SKM-1 (cell line): ENCODE data around the gene BDH1.
"Not testable (repeated sequence)": the region's sequence is repeated elsewhere in the genome, so short reads cannot be mapped to it uniquely, and the experiment has no call there.

Source experiments
- DNase-seq: peaks from one replicate; lab custom pipeline; 2025; ENCODE audit not compliant: unreplicated experiment; lab: John Stamatoyannopoulos, UW

The BDH1 gene

DNA sequence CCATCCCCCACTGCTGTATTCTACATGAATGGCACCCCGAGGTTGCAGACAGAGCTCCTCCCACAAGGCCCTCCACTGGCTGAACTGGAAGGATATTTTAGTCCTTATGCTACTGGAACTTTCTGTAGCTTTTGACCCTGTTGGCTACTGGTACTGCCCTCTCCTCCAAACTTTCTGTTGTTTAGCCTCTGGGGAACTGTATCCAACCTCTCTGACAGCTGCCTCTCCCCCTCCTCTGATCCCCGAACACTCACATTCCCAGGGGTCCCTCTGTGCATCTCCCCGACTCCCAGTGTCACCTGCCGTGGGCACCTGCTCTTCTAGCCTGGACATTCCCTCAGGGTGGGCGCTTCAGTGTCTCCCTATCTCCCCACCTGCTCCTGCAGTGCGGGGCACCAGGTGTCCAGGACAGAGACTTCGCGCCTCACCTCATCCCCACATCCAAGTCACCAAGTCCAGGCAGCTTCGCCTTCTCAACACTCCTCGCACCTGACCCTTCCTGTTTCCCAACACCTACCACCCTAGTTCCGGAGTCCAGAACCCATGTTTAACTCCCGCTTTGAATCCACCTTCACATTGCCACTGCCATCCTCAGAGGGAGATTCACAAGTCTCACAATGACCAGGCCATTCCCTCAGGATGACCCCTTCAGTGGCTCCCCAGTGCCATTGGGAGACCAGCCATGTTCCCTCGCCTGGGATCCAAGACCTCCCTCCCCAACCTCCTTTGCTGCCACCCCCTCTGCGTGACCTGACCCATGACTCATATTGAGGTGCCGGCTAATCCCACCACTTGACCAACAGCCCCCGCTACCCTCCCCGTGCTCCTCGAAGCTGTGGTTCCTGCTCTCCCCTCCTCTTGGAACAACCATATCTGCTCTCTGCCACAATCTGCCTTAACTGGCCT, 34.2 kb downstream of the BDH1 start:
- no peak for DNase-seq

DNA sequence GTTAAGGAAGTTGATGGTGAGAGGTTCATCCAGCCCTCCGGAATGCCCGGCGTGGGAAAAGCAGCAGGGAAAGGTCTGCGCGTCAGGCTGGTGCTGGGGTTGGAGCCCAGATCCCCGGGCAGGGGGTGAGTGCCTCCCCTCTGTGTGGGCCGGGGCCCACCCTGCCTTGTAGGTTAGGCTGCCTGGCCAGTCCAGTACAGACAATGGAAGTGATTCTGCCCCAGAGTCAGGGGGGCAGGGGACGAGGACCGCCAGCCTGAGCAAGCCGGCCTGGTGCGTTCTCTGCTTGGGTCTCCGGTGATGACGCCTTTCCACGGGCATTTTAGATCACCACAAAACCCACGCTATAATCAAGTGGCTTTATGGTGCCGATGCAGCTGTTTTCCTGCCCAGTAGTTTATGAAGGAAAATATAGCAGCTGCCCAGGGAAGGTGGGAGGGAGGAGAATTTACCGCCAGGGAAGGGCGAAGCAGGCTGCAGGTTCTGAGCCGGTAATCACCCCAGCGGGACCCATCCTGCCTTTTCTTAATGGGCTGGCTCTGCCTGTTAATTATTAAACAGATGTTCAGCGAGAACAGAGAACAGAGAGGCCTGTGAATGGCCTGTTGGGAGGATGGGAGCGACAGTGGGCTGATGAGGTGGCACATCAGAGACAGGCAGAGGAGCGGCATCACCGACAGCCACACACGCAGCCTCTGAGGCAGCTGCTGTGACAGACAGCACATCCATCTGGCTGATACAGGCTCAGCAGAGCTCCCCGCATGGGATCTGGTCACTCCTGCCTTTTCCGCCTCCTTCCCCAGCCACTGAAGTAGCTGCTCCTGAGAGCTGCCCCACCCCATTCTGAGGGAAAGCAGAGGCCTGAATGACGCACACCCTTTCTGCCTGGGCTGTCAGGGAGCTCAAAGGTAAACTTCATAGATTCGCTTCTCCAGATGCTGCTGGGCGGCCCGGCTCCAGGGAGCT, 35.2 kb downstream of the BDH1 start:
- no peak for DNase-seq

DNA sequence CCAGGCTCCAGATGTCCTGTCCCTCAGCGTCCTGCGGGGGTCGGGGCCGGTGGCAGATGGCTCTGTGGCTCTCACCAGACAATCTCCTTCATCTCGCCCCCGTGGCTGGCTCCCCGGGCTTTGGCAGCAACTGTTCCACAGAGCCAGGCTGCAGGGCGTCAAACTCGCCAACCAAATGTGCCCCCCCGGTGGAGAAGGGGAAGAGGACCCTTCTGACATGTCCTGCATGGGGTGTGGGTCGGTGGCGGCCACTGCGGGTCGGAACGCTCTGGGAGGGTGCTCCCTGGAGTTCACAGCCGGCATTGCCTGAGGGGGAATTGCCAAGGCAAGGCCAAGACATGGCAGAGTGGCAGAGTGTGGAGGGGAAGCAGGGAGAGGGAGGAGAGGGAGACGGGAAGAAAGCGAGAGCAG, 36.0 kb downstream of the BDH1 start:
- DNase-seq, result no peak

DNA sequence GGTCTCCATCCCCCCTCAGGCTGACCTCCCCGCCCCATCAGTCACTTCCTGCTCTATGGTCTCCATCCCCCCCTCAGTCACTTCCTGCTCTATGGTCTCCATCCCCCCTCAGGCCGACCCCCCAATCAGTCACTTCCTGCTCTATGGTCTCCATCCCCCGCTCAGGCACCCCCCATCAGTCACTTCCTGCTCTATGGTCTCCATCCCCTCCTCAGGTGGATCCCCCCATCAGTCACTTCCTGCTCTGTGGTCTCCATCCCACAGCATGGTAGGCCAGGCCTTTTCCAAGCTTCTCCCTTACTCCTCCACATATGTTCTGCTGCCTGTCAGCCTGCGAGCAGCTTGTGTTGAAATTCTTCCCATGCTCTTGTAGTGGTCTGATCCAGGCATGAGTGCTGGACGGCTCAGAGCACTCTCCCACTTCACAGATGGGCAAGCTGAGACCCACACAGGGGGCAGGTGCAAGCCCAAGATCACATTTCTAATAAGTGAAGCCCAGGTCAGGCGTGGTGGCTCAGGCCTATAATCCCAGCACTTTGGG, 36.8 kb downstream of the BDH1 start:
- no peak for DNase-seq

DNA sequence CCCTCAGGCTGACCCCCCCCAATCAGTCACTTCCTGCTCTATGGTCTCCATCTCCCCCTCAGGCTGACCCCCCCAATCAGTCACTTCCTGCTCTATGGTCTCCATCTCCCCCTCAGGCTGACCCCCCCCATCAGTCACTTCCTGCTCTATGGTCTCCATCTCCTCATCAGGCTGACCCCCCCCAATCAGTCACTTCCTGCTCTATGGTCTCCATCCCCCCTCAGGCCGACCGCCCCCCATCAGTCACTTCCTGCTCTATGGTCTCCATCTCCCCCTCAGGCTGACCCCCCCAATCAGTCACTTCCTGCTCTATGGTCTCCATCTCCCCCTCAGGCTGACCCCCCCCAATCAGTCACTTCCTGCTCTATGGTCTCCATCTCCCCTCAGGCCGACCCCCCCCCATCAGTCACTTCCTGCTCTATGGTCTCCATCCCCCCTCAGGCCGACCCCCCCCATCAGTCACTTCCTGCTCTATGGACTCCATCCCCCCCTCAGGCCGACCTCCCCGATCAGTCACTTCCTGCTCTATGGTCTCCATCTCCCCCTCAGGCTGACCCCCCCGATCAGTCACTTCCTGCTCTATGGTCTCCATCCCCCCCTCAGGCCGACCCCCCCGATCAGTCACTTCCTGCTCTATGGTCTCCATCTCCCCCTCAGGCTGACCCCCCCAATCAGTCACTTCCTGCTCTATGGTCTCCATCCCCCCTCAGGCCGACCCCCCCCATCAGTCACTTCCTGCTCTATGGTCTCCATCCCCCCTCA, 37.7 kb downstream of the BDH1 start:
- DNase-seq, result not testable (repeated sequence)

DNA sequence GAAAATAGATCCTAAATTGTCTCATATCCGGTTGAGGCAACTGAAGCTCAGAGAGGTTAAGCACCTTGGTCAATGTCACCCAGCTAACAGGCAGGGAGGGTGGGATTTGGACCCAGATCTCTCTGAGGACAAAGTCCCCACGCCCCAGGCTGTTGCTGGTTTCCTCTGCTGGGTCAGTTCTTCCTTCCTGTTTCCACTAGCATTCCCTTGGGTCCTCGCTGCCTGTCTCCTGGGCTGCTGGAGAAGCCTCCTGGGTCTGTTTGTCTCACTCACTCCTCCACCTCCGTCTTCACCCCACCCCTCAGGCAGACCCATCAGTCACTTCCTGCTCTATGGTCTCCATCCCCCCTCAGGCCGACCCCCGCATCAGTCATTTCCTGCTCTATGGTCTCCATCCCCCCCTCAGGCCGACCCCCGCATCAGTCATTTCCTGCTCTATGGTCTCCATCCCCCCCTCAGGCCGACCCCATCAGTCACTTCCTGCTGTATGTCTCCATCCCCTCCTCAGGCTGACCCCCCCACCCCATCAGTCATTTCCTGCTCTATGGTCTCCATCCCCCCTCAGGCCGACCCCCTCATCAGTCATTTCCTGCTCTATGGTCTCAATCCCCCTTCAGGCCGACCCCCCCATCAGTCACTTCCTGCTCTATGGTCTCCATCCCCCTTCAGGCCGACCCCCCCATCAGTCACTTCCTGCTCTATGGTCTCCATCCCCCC, 38.7 kb downstream of the BDH1 start:
- DNase-seq, result not testable (repeated sequence)

DNA sequence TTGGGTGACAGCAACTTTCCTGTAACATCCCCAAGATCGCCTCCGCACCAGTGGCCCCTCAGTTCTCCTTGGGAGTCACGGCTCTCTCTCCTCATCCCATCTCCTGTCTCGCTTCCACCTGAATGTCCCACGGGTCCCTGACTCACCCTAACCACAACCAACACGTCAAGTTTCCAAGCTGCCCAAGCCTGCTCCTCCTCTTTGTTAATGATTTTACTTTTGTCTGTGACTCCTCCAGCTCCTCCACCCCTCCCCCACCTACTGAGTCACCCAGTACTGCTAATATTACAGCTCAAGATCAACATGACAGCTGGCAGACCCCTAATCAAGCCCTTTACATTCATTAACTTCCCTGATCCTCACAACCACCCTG, 39.3 kb downstream of the BDH1 start:
- DNase-seq, result no peak

DNA sequence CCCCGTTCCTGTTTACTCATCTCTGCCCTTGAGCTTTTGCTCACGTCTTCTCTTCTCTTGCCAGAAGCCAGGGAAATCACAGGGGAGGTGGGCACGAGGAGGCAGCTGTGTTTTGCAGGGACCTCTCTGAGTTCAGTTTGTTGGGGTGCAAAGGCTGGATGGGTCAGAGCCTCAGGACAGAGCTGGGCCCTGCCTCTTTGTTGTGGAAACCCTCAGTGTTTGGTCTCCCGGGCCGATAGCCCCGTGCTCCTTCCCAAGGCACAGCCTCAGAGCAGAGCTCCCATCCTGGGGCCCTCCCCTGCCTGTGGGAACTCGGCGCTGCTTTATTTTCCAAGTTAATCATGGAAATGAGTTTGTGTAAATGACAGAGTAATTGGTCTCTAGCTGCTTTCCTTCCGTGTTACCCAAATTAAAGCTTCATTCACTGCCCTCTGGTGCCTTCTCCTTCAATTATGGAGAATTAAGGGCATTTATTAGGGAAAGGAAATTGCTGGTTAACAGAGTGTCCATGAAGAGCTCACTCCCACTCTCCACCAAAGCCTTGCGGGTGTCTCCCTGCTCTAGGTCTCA, 40.9 kb downstream of the BDH1 start:
- DNase-seq, result no peak

DNA sequence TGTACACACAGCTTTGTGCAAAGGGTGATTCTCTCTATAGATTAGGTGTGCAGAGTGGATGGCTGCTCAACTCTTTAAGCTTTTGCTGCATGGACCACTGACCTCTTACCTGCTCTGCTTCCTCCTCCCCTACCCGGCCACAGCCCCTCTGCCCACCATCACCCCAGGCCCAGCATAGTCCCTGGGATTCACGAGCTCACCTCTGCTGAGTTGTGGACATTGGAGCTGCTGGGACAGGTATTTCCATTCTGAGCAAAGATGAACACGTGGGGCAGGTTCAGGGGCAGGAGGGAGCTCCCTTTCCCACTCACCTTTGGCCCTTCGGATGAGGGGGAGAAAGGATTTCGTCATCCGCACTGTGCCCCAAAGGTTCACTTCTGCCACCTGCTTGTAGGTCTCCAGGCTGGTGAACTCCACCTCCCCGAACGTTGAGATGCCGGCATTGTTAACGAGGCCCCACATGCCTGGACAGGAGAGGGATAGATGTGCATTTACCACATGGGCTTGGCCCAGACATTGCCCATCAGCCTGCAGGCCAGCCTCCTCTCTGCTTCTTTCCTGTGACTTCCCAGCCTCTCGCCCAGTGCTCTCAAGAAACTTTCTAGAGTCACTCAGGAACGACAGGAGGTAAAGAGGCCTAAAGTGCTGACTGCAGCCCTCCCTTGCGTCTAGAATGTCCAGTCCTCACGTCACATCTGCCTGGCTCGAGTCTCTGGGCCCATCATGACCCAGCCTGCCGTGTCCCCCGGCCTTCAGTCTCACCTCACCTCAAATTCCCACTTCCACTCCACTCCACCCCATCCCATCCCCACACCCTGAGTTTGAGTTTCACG, 41.6 kb downstream of the BDH1 start:
- DNase-seq, result no peak

DNA sequence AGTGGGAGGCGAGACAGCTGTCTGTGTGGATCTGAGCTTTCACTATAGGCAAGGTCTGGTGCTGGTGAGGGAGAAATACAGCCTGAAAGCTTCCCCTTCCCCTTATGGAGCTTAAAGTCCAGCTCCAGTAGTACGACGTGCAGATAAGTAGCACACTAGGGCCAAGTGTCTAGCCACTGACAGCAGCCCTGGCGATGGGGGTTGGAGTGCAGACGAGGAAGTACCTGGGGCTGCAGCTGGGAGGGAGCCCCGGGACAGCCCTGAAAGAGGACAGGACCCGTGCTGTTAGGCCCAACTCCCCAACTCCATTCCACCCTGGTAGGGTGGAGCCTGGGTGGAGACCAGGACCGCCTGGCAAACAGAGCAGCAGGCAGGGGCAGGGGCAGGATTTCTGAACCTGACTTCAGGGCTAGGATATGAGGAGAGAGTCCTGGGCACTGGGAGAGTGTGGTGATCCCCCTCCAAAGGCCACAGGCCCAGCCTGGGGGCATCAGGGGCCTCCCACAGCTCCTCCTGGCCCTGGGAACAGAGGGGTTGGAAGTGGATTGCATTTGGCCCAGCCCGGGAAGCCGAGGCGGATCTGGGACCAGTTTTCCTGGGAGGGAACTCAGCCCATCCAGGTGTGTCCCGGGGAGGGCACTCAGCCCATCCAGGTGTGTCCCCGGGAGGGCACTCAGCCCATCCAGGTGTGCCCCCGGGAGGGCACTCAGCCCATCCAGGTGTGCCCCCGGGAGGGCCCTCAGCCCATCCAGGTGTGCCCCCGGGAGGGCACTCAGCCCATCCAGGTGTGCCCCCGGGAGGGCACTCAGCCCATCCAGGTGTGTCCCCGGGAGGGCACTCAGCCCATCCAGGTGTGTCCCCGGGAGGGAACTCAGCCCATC, 42.8 kb downstream of the BDH1 start:
- DNase-seq, result no peak

DNA sequence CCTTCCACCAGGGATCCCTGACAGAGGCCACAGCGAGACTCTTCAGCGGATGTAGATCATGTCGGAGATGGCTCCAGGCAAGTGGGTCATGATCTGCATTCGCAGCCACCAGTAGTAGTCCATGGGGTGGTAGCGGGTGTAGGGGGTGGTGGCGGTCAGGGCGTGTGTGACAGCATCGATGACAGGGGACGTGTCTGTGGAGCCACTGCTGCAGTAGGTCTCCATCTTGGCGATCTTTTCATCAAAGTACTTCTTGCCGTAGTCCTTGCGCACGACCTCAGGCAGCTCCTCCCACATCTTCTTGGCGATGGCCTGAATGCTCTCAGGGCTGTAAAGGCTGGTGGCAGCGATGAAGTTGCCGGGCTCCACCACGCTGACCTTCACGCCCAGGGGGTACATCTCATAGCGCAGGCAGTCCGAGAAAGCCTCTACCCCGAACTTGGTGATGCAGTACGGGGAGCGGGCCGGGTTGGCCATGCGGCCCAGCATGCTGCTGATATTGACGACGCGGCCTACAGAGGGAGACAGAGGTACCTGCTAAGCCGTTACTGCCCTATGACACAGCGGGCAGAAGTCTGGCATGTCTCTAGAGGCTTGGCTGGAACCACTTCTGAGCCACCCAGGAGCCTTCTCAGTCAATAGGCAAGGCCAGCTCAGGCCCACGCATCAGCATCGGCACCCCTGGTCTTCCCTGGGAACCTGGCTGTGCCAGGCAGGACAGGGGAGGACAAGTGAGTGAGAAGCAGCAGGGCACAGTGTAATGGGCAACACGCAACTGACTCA, 43.7 kb downstream of the BDH1 start:
- no peak for DNase-seq

DNA sequence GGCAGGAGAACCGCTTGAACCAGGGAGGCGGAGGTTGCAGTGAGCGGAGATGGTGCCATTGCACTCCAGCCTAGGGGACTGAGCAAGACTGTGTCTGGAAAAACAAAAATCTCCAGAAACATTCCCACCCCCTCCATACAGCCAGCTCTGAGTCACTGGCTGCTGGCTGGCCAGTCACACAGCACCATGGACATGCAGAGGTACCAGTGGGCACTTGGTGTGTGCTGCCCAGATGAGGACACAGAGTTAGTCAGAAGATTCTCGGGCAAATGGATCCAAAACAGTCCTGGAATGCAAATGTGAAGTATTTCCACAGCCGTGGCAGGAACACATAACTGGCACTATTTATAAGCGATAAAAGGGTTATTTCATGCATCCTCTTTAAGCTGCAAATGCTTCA, 44.6 kb downstream of the BDH1 start:
- DNase-seq, result no peak

DNA sequence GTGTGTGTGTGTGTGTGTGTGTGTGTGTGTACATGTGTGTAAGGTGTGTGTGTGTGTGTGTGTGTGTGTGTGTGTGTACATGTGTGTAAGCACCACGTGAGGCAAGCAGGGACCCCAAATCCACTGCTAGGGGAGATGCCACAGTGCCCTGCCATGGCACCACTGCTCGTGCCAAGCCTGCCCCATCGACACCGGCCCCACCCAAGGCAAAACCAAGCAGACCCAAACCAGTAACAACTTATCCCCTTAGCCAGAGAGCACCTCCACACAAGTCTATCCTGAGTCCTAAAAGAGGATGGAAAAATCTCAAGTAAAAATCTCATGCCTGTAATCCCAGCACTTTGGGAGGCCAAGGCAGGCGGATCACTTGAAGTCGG, 45.1 kb downstream of the BDH1 start:
- DNase-seq, result no peak

DNA sequence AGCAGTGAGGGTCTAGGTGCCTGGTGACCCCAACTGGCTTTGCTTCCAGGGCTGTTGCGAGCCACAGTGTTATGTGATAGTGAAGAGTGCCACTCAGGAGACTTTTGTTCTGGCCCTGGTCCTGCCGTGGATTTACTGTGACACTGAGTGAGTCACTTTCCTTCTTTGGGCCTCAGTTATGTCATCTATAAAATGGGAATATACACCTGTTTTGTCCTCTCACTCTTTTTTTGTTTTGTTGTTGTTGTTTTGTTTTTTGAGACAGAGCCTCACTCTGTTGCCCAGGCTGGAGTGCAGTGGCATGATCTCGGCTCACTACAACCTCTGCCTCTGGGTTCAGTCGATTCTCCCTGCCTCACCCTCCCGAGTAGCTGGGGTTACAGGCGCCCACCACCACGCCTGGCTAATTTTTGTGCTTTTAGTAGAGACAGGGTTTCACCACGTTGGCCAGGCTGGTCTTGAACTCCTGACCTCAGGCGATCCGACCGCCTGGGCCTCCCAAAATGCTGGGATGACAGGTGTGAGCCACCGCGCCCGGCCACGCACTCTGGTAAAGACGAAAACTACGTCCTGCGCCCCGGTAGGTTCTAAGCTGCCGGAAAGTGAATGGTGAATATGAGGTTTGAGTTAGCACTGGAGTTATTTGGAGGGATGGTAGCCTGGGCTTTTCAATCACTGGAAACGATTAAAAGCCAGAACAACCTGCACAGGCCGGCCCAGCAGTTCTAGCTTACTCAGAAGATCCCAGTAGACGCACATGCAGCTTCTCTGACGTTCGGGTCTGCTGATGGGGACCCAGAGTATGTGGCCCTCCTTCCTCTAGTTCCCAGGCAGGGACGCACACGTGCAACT, 46.6 kb downstream of the BDH1 start:
- no peak for DNase-seq

DNA sequence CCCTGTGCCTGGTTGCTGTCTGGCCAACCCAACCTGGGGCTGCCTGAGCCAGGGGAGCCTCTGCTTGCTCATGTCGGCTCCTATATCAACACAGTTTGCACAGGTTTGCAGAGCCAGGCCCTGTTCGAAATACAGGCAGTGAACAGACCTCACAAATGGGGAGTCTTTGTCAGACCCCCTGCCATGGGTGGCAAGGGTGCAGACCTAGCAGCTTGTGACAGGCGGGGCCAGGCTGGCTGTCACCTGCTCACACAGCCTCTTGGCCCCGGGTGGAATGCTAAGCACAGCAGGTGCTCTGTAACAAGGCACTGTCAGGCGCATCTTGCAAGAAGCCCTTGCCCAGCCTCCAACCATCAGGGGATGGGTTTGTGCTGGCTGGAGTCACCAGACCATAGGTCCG, 47.3 kb downstream of the BDH1 start:
- DNase-seq, result no peak

DNA sequence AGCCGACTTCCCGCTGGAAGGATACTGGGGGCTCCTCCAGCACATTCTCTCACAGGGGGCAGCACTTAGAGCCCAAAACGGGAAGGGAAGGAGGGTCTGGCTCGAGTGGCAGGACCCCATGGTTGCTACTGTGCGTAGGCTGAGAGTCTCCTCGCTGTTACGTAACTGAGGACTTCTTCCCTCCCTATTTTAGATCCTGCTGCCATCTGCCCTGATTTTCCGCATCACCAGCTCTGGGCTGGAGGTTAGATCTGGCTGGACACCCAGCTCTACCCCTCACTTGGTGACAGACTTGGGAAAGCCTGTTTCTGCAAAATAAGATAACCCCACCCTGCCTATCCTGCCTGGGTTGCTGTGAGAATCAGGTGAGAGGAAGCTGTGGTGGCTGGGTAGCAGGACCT, 47.7 kb downstream of the BDH1 start:
- DNase-seq, result no peak
